HG03280 (cell line): ENCODE measurements around the gene LMTK3.
"Not testable (repeated sequence)": the region's sequence is repeated elsewhere in the genome, so short reads cannot be mapped to it uniquely, and the experiment has no call there.

Experiments
- ATAC-seq: cut with Tn5 transposase; IDR thresholded peaks from one replicate; pipeline ENCODE4 v1.9.1; 2021; ENCODE audit warnings: mild to moderate bottlenecking, moderate library complexity; ENCODE audit not compliant: unreplicated experiment

LMTK3 gene

DNA sequence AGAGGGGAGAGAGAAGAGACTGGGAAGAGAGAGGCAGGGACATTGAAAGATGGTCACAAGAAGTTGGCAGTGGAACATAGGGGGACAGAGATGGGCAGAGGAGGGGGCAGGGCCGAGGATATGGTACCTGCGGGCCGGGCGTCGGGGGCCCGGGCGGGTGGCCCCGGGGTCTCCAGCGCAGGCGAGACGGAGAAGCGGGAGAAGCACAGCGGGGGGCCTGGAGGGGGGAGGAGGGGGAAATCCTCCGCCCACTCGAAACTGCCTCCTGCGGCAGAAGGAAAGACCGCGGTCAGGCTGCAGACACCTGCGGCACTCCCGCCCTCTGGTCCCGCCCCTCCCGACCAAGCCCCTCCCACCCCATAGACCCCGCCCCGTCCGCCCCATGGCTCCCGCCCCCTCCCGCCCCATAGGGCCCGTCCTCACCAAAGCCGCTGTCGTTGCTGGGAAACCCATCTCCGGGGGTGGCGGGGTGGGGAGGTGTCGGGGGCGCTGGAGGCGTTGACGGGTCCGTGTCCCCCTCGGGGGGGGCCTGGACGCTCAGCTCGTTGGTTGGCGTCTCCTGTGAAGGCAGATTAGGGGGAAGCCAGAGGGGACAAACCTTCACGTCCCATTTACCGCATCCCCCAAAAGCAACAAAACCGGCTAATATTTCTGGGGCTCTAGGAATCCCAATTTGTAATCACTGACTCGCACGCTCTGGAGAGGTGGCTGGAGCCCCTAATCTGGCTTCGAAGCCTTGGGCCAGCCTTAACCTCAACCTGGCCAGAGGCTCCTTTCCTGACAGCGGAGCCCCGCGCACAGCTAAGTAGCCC is 20.4 kb downstream of the LMTK3 start:
- ATAC-seq, result no peak

GRCh38 chr19:48489608-48490216 is 21.9 kb downstream of the LMTK3 start:
- ATAC-seq, result no peak

DNA sequence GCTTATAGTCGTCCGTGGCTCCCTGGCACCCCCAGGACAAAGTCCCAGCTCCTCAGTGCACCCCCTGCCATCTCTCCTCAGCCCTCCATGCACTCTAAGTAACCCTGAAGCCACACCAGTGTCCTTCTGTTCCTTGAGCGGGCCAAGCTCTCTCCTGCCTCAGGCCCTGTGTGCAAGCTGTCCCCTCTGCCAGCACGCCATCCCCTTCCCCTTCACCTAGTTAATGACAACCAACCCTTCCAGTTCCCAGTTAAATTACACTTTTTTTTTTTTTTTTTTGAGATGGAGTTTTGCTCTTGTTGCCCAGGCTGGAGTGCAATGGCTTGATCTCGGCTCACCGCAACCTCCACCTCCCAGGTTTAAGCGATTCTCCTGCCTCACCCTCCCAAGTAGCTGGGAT is 23.2 kb downstream of the LMTK3 start:
- not testable (repeated sequence) for ATAC-seq

- no peak for ATAC-seq
Observed at GRCh38 chr19:48487948-48488347, 23.7 kb downstream of the LMTK3 start.

GRCh38 chr19:48487544-48487943 is 24.1 kb downstream of the LMTK3 start:
- ATAC-seq, result no peak

- ATAC-seq, result not testable (repeated sequence)
Observed at GRCh38 chr19:48486706-48487105, 24.9 kb downstream of the LMTK3 start.

DNA sequence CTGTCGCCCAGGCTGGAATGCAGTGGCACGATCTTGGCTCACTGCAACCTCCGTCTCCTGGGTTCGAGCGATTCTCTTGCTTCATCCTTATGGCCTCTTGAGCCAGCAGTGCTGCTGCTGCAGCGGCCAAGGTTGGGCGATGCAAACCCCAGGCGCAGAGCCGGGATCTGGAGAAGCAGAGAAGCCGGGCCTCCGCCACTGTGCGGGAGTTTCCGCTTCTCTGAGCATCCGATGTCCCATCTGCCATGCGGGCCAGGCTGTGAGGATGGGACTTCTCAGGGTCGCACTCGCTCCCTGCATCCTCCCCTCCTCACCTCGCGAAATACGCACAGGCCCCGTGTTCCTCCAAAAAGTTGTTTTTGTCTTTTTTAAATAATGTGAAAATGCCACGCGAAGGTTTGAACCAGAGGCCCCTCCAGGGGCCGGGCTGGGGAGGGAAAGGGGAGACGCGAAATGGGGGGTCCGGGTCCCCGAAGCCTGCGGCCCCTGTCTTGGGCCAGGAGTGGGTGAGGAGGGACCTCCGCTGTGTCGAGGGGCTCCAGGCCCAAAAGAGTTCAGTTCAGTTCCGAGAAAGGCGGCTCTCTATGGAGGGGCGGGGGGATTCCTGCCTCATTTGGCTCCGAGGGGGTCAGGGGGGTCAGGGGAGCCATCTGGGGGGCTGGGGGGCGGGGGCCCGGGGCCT is 26.6 kb downstream of the LMTK3 start:
- no peak for ATAC-seq

- no peak for ATAC-seq
Observed at GRCh38 chr19:48484247-48484893, 27.3 kb downstream of the LMTK3 start.

GRCh38 chr19:48483301-48483700 is 28.3 kb downstream of the LMTK3 start:
- ATAC-seq, result no peak

DNA sequence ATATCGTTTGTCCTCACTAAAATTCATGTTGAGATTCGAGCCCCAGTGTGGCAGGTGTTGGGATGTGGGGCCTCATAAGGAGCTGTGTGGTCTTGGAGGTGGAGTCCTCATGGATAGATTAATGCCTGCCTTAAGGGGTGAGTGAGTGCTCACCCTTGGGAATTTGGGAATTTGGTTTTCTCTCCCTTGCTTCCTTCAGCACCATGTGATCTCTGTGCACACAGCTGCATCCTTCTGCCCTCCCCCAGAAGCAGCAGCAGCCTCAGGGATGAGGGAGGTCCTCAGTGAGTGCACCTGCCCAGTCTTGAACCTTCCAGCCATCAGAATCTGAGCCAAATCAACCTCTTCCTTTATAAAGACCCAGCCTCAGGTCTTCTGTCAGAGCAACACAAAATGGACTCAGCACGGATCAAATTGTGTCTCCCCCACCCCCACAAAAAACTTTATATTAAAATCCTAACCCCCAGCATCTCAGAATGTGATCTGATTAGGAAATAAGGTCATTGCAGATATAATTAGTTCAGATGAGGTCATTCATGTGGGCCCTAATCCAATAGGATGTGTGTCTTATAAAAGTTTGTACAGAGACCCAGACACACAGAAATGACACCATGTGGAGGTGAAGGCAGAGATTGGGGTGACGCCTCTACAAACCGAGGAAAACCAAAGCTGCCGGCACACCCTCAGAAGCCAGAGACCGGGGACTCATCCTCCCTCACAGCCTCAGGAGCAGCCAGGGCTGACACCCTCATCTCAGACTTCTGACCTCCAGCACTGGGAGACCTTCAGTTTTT is 29.6 kb downstream of the LMTK3 start:
- no peak for ATAC-seq

- ATAC-seq, result no peak
Observed at GRCh38 chr19:48480558-48481500, 30.8 kb downstream of the LMTK3 start.

GRCh38 chr19:48480183-48480557 is 31.5 kb downstream of the LMTK3 start:
- ATAC-seq, result no peak

- ATAC-seq, result no peak
Observed at GRCh38 chr19:48479686-48480085, 31.9 kb downstream of the LMTK3 start.

GRCh38 chr19:48478339-48479256 is 33.0 kb downstream of the LMTK3 start:
- ATAC-seq, result no peak

- ATAC-seq, result no peak
Observed at GRCh38 chr19:48477698-48478338, 33.8 kb downstream of the LMTK3 start.

- ATAC-seq, result no peak
Observed at GRCh38 chr19:48477067-48477685, 34.5 kb downstream of the LMTK3 start.

- no peak for ATAC-seq
Observed at GRCh38 chr19:48476176-48476575, 35.5 kb downstream of the LMTK3 start.
